Retinal pigment epithelial cell (primary cell): ENCODE measurements around the gene SLC25A42.

Experiments
- DNase-seq: peaks from one replicate; pipeline ENCODE4 v3.0.0-alpha.2; 2010; ENCODE audit warnings: low read depth
- H3K4me3 ChIP-seq: 2 replicates; pipeline ENCODE4 v1.5.1; 2011; ENCODE audit warnings: mild to moderate bottlenecking, low read length, control low read depth, moderate library complexity
- TF ChIP-seq, protein P1 (sequence below): conservative IDR thresholded peaks from 2 replicates; pipeline ENCODE4 v1.5.1; 2011; ENCODE audit warnings: low read depth, low read length, control low read depth, inconsistent platforms

The SLC25A42 gene

DNA sequence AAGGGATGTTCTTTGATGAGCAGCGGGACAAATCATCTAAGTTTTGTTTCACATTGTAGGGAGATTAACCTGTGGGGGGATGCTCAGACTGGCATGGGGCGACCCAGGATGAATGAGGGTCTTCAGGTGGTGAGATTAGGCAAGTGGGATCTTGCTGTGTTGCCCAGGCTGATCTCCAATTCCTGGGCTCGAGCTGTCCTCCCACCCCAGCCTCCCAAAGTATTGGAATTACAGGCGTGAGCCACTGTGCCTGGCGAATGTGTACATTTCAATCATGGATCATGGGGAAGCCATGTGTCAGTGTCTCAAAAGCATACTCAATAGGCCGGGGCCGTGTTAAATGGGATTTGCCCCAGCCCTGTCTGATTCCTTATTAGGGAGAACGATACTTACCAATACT is 8.1 kb downstream of the SLC25A42 start:
- no peak for DNase-seq

DNA sequence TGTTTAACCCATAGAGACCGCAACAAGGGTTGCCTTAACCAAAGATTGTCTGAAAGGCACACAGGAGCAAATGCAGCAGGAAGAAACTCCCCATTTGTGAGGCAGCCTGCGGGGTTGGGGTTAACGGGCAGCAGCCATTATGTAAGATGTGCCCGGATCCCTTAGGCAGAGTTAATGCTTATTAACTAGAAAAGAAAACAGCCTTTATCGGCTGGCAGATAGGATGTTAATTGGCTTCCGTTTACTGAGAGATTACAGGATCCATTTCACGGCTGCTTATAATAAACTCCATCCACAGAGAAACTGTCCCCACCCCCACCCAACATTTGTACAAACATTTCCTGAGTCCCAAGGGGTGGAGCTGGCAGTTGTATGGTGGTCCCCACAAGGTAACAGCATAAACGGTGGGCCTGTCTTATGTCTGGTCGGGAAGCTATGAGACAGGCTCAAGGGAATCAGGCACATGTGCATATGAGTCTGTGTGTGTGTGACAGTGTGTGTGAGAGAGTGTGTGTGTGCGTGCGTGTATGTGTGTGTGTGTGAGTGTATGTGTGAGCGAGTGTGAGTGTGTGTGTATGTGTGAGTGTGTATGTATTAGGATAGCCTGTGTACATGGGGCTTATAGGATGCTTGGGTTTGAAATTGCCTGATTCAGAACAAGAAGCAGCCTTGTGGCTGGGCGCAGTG is 10.5 kb downstream of the SLC25A42 start:
- TF ChIP-seq, protein P1, sequence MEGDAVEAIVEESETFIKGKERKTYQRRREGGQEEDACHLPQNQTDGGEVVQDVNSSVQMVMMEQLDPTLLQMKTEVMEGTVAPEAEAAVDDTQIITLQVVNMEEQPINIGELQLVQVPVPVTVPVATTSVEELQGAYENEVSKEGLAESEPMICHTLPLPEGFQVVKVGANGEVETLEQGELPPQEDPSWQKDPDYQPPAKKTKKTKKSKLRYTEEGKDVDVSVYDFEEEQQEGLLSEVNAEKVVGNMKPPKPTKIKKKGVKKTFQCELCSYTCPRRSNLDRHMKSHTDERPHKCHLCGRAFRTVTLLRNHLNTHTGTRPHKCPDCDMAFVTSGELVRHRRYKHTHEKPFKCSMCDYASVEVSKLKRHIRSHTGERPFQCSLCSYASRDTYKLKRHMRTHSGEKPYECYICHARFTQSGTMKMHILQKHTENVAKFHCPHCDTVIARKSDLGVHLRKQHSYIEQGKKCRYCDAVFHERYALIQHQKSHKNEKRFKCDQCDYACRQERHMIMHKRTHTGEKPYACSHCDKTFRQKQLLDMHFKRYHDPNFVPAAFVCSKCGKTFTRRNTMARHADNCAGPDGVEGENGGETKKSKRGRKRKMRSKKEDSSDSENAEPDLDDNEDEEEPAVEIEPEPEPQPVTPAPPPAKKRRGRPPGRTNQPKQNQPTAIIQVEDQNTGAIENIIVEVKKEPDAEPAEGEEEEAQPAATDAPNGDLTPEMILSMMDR, result no peak
- no peak overlapping the region for H3K4me3 ChIP-seq
- no peak for DNase-seq

More for the DNA sequence above, 8.1 kb downstream of the SLC25A42 start:
- TF ChIP-seq, protein P1, result no peak
- no peak overlapping the region for H3K4me3 ChIP-seq

DNA sequence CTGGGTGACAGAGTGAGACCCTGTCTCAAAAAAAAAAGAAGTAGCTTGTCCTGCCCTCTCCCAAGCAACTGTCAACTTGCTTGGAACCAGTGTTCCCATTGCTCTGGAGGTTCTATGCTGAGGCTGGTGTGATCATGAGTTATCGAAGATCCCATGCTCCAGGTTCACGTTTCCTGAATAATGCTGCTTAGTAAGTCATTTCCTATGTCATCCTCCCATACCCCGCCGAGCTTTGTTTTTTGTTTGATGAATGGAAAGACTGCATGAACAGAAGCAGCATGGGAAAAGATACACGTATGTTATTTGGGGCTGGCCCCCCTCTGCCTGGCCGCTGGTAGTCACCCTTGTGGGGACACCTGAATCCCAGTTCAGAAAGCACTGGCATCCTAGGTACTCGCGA is 11.3 kb downstream of the SLC25A42 start:
- no peak for DNase-seq
- H3K4me3 ChIP-seq, result no peak overlapping the region
- TF ChIP-seq, protein P1, result no peak

DNA sequence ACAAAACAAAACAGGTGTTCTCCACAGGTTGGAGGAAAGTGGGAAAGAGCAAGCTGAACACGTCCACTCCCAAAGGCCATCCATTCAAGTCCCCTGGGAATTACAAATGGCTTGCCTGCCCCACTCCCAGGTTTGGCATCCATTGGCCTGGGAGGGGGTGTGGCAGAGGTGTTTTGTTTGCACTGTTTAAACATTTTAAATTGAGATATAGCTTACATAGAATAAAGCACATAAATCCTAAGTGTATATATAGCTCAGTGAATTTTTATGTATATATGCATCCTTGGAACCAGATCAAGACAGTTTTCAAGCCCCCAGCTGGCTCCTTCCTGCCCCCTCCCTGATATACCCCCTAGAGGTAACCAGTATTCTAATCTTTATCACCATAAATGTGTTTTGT is 12.7 kb downstream of the SLC25A42 start:
- TF ChIP-seq, protein P1, result no peak
- no peak overlapping the region for H3K4me3 ChIP-seq
- DNase-seq, result no peak

DNA sequence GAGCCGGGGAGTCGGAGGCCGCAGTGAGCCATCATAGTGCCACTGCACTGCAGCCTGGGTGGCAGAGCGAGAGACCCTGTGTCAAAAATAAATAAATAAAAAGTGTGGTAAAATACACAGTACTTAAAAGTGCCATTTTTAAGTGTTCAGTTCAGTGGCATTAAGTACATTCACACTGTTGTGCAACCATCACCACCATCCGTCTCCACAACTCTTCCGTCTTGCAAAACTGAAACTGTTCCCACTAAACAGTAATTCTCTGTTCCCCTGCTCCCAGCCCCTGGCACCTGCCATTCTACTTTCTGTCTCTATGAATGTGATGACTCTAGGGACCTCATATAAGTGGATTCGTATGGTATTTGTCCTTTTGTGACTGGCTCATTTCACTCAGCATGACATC is 13.3 kb downstream of the SLC25A42 start:
- H3K4me3 ChIP-seq, result no peak overlapping the region
- no peak for DNase-seq
- TF ChIP-seq, protein P1, result no peak

DNA sequence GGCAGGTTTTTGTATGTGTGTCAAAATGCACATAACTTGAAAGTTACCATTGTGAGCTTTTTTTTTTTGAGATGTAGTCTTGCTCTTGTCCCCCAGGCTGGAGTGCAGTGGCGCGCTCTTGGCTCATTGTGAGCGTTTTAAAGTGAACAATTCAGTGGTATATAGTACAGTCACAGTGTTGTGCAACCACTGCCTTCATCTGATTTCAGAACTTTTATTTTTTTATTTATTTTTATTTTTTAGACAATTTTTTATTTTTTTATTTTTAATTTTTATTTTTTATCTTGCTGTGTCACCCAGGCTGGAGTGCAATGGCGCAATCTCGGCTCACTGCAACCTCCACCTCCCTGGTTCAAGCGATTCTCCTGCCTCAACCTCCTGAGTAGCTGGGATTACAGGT is 15.0 kb downstream of the SLC25A42 start:
- TF ChIP-seq, protein P1, result no peak
- DNase-seq, result no peak

DNA sequence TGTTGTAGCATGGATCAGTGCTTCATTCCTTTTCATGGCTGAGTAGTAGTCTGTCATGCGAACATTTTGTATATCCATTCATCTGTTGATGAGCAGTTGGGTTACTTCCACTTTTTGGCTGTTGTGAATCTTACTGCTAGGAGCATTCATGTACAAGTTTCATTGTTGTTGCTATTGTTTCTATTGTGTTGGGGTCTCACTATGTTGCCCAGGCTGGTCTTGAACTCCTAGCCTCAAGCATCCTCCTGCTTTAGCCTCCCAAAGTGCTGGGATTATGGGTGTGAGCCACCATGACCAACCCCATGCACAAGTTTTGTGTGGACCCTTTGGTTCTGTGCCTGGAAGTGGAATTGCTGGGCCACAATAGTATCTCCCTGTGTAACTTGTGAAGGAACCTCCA is 15.8 kb downstream of the SLC25A42 start:
- no peak for DNase-seq
- TF ChIP-seq, protein P1, result no peak
- no peak overlapping the region for H3K4me3 ChIP-seq

More for the DNA sequence above, 15.0 kb downstream of the SLC25A42 start:
- H3K4me3 ChIP-seq, result no peak overlapping the region
